PC-3 (cell line): ENCODE measurements around the gene RPL35. TPM values are rescaled to one million over a fixed set of nuclear protein-coding genes. Genes with fewer than 3 reads are reported as not detected.
A peak's percentile ranks its signal among the peaks of the same experiment; 100 is the strongest.

Source experiments
- ATAC-seq: fragments of 200-7000 bp; cut with Tn5 transposase; 2 replicates; pipeline ENCODE4 v1.9.1; 2020; ENCODE audit warnings: mild to moderate bottlenecking, moderate library complexity
- BruUV-seq: library from RNA; stranded (reverse); fragments of 400-500 nt; replicated peaks from 2 replicates; lab custom pipeline; 2021; lab: Mats Ljungman, UMichigan
- CTCF ChIA-PET: fragments of 300-600 bp; sonication (Branson Sonifier 250); formaldehyde crosslinking; loops from one replicate; lab custom pipeline; 2022; ENCODE audit warnings: antibody characterized with exemption; lab: Charles Lee
- POLR2A ChIA-PET: fragments of 300-600 bp; sonication (Branson Sonifier 250); formaldehyde crosslinking; loops from one replicate; lab custom pipeline; 2022; ENCODE audit warnings: antibody characterized with exemption; ENCODE audit not compliant: unreplicated experiment; lab: Charles Lee
- DNase-seq: peaks from one replicate; pipeline ENCODE4 v3.0.0-alpha.2; 2015
- H2AFZ ChIP-seq: fragments of 300-600 bp; sonication (generic); 2 replicates; pipeline ENCODE4 v1.6.0; 2016; ENCODE audit warnings: antibody characterized with exemption, low read length
- H3F3A ChIP-seq: fragments of 300-600 bp; sonication (generic); one replicate; pipeline ENCODE4 v1.6.0; 2017; ENCODE audit warnings: antibody characterized with exemption, low read length, control low read depth, mild to moderate bottlenecking; ENCODE audit not compliant: unreplicated experiment
- H3K27ac ChIP-seq: fragments of 300-600 bp; sonication (generic); 2 replicates; pipeline ENCODE4 v1.5.1; 2016; ENCODE audit warnings: mild to moderate bottlenecking, low read length
- H3K27me3 ChIP-seq: fragments of 300-600 bp; sonication (generic); 2 replicates; pipeline ENCODE4 v1.6.1; 2016; ENCODE audit warnings: low read length, mixed read lengths
- H3K36me3 ChIP-seq: fragments of 300-600 bp; sonication (generic); 2 replicates; pipeline ENCODE4 v1.6.1; 2016; ENCODE audit warnings: low read depth, mixed run types, low read length, mixed read lengths
- H3K4me1 ChIP-seq: fragments of 300-600 bp; sonication (generic); 2 replicates; pipeline ENCODE4 v1.5.1; 2016; ENCODE audit warnings: low read length; ENCODE audit not compliant: insufficient read depth
- H3K4me2 ChIP-seq: fragments of 300-600 bp; sonication (generic); 2 replicates; pipeline ENCODE4 v1.6.0; 2016; ENCODE audit warnings: low read length
- H3K4me3 ChIP-seq: fragments of 300-600 bp; sonication (generic); 2 replicates; pipeline ENCODE4 v1.5.1; 2016; ENCODE audit warnings: mild to moderate bottlenecking, low read length, mixed read lengths
- H3K79me2 ChIP-seq: fragments of 300-600 bp; sonication (generic); 2 replicates; pipeline ENCODE4 v1.6.1; 2017; ENCODE audit warnings: low read length, mixed read lengths
- H3K9ac ChIP-seq: fragments of 300-600 bp; sonication (generic); 2 replicates; pipeline ENCODE4 v1.6.0; 2016; ENCODE audit warnings: mild to moderate bottlenecking, low read length
- H3K9me2 ChIP-seq: fragments of 300-600 bp; sonication (generic); replicated peaks from 2 replicates; pipeline ENCODE4 v1.6.1; 2016; ENCODE audit warnings: mixed run types, low read length, mixed read lengths
- H3K9me3 ChIP-seq: fragments of 300-600 bp; sonication (generic); 2 replicates; pipeline ENCODE4 v1.6.1; 2016; ENCODE audit warnings: low read length, mixed read lengths
- H4K20me1 ChIP-seq: fragments of 300-600 bp; sonication (generic); 2 replicates; pipeline ENCODE4 v1.6.1; 2016; ENCODE audit warnings: low read length, mixed read lengths
- EZH2 ChIP-seq: fragments of 300-600 bp; sonication (generic); IDR thresholded peaks from one replicate; pipeline ENCODE4 v1.6.1; 2017; ENCODE audit warnings: antibody characterized with exemption, mild to moderate bottlenecking, low read length; ENCODE audit not compliant: unreplicated experiment
- EZH2phosphoT487 ChIP-seq: fragments of 300-600 bp; sonication (generic); IDR thresholded peaks from 2 replicates; pipeline ENCODE4 v1.6.1; 2018; ENCODE audit warnings: mild to moderate bottlenecking, antibody characterized with exemption, low read length, borderline replicate concordance
- intact Hi-C: fragments of 100-400 bp; cut with micrococcal nuclease; formaldehyde crosslinking; loops from 2 replicates; pipeline ENCODE4 v1.9.0; 2023
- total RNA-seq: library from RNA; depleted of rRNA; stranded (reverse); fragments of >200 nt; gene quantifications from 2 replicates; pipeline ENCODE4 v1.2.3, GENCODE V29; 2014
- TF ChIP-seq, protein P1 (sequence below): fragments of 300-600 bp; sonication (generic); conservative IDR thresholded peaks from 2 replicates; pipeline ENCODE4 v1.5.1; 2017; ENCODE audit warnings: antibody characterized with exemption, low read depth, mild to moderate bottlenecking, low read length

RPL35 gene
- total RNA-seq, 1 experiment from 2014 or later = 2,242 TPM

DNA sequence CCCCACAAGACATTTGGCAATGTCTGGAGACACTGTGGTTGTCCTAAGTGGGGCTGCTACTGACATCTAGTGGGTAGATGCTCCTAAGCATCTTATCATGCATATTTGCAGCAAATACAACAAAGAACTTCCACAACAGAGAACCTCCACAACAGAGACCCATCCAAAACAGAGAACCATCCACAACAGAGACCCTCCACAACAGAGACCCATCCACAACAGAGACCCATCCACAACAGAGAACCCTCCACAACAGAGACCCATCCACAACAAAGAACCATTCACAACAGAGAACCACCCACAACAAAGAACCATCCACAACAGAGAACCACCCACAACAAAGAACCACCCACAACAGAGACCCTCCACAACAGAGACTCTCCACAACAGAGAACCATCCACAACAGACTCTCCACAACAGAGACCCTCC lies 33.0 kb upstream of the RPL35 start:
- Histone ChIP-seq H3K9me2 (no peaks in the 10 kb centered on the region), H4K20me1 (no peaks in the 10 kb centered on the region), H3K9me3 (no peaks in the 10 kb centered on the region), H3K27ac (no peak overlapping the region), H3F3A (no peaks in the 10 kb centered on the region), H2AFZ (no peak overlapping the region), H3K27me3 (no peaks in the 10 kb centered on the region), H3K36me3 (no peaks in the 10 kb centered on the region), H3K4me2 (no peak overlapping the region), H3K4me1 (no peaks in the 10 kb centered on the region), H3K9ac (no peak overlapping the region), H3K4me3 (no peak overlapping the region), H3K79me2 (no peaks in the 10 kb centered on the region)
- DNase-seq (peak; percentile 39), ATAC-seq (peak; percentile 48)
- TF ChIP-seq EZH2 = no peak
- TF ChIP-seq EZH2phosphoT487 = no peak
- TF ChIP-seq, protein P1, sequence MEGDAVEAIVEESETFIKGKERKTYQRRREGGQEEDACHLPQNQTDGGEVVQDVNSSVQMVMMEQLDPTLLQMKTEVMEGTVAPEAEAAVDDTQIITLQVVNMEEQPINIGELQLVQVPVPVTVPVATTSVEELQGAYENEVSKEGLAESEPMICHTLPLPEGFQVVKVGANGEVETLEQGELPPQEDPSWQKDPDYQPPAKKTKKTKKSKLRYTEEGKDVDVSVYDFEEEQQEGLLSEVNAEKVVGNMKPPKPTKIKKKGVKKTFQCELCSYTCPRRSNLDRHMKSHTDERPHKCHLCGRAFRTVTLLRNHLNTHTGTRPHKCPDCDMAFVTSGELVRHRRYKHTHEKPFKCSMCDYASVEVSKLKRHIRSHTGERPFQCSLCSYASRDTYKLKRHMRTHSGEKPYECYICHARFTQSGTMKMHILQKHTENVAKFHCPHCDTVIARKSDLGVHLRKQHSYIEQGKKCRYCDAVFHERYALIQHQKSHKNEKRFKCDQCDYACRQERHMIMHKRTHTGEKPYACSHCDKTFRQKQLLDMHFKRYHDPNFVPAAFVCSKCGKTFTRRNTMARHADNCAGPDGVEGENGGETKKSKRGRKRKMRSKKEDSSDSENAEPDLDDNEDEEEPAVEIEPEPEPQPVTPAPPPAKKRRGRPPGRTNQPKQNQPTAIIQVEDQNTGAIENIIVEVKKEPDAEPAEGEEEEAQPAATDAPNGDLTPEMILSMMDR = peak; percentile 58
- ChIA-PET POLR2A (no interaction called here), CTCF (no interaction called here)
- intact Hi-C loops = loop anchor here (1.0 kb wide), 1 partner anchor 123 kb away; the partner anchor contains the start of gene NR6A1
- no TSS peak for BruUV-seq

DNA sequence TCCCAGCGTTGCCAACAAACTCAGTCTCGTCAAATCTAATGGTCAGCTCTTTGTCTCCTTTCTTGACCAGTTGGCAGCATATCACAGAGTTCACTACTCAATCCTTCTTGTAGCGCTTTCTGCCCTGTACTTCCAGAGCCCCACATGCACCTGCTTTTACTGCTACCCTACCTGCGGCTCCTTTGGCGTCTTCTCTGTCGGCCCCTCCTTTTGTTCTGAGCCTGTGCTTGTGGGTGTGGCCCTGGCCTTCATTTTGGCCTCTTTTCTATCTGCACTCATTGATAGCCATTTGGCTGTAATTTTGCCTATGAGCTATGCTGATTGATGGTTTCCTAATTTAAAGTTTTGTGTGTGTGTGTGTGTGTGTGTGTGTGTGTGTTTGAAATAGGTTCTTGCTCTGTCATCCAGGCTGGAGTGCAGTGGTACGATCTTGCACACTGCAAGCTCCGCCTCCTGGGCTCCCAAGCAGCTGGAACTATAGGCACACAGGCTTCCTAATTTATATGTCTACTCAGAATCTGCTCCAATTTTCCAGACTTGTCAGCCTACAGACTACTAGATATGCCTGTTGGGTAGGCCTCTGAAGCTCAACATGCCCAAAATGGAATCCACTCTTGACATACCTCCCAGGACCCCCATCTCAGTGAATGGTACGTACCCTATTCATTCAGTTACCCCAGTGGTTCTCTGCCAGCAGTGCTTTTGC lies 32.4 kb upstream of the RPL35 start:
- H3K9ac ChIP-seq = no peak overlapping the region
- H3K9me2 ChIP-seq = no peaks in the 10 kb centered on the region
- no peak overlapping the region for H3K27ac ChIP-seq
- H3F3A ChIP-seq = no peaks in the 10 kb centered on the region
- H3K4me2 ChIP-seq = no peak overlapping the region
- no peaks in the 10 kb centered on the region for H3K4me1 ChIP-seq
- no peak for DNase-seq
- TF ChIP-seq EZH2 (no peak), EZH2phosphoT487 (no peak)
- TF ChIP-seq, protein P1 = no peak
- no peak overlapping the region for H3K4me3 ChIP-seq
- no peaks in the 10 kb centered on the region for H3K9me3 ChIP-seq
- H4K20me1 ChIP-seq = no peaks in the 10 kb centered on the region
- intact Hi-C loops = loop anchor here (1.0 kb wide), 1 partner anchor 123 kb away; the partner anchor contains the start of gene NR6A1
- ChIA-PET POLR2A (no interaction called here), CTCF (no interaction called here)
- H3K27me3 ChIP-seq = no peaks in the 10 kb centered on the region
- BruUV-seq = no TSS peak
- H2AFZ ChIP-seq = no peak overlapping the region
- ATAC-seq = no peak
- no peaks in the 10 kb centered on the region for H3K36me3 ChIP-seq
- no peaks in the 10 kb centered on the region for H3K79me2 ChIP-seq

DNA sequence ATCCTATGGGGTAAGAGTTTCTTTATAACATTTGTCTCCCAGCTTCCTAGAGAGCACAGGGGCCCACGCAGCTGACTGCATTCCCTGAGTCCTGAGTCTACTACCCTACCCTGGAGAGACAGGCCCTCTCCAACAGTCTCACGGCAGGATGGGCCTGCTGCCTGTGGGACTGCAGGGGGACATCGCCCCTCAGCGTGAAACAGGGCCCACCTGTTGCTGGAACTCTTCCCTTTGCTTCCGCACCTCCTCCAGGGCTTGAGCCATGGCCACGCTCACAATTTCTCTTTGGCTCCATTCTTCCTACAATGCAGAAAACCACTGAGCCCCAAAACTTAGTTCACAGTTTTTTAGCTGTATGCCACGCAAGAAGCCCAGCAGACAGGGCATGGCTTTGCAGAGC lies 28.4 kb upstream of the RPL35 start:
- DNase-seq (no peak), ATAC-seq (no peak)
- no peak overlapping the region for H3K9ac ChIP-seq
- CTCF ChIA-PET = no interaction called here
- H3K27me3 ChIP-seq = no peaks in the 10 kb centered on the region
- H3K4me2 ChIP-seq = no peak overlapping the region
- POLR2A ChIA-PET = no interaction called here
- no peaks in the 10 kb centered on the region for H3F3A ChIP-seq
- H3K9me2 ChIP-seq = no peaks in the 10 kb centered on the region
- H3K9me3 ChIP-seq = no peaks in the 10 kb centered on the region
- H3K27ac ChIP-seq = no peak overlapping the region
- no peak overlapping the region for H3K4me3 ChIP-seq
- intact Hi-C loops = no loop called here
- H3K36me3 ChIP-seq = no peaks in the 10 kb centered on the region
- no peaks in the 10 kb centered on the region for H3K79me2 ChIP-seq
- H3K4me1 ChIP-seq = no peaks in the 10 kb centered on the region
- H4K20me1 ChIP-seq = no peaks in the 10 kb centered on the region
- no TSS peak for BruUV-seq
- no peak overlapping the region for H2AFZ ChIP-seq
- TF ChIP-seq, protein P1 = no peak
- TF ChIP-seq EZH2phosphoT487 = no peak
- no peak for TF ChIP-seq EZH2
